HG03439 (cell line): ENCODE data around the gene CD109.
A peak's percentile ranks its signal among the peaks of the same experiment; 100 is the strongest.

ENCODE experiments used
- ATAC-seq: cut with Tn5 transposase; IDR thresholded peaks from one replicate; pipeline ENCODE4 v1.9.1; 2021; ENCODE audit warnings: mild to moderate bottlenecking, moderate library complexity; ENCODE audit not compliant: unreplicated experiment

The CD109 gene

GRCh38 chr6:73854998-73855718, 159.2 kb downstream of the CD109 start:
- peak; percentile 67 for ATAC-seq

- ATAC-seq: no peak
These were observed 161.4 kb downstream of the CD109 start for GRCh38 chr6:73857341-73857890.

GRCh38 chr6:73858376-73858775, 162.4 kb downstream of the CD109 start:
- no peak for ATAC-seq

- ATAC-seq: no peak
These were observed 164.3 kb downstream of the CD109 start for GRCh38 chr6:73860303-73860702.

GRCh38 chr6:73866305-73866704, 170.3 kb downstream of the CD109 start:
- no peak for ATAC-seq

GRCh38 chr6:73867411-73867810, 171.4 kb downstream of the CD109 start:
- no peak for ATAC-seq

- no peak for ATAC-seq
These were observed 174.9 kb downstream of the CD109 start for GRCh38 chr6:73870907-73871306.

GRCh38 chr6:73873081-73873480, 177.1 kb downstream of the CD109 start:
- no peak for ATAC-seq
